HEK293 (cell line): ENCODE measurements around the gene ZEB2.

Experiments used
- CTCF ChIA-PET: fragments of 350-600 bp; formaldehyde crosslinking; extraction: SDS; loops from one replicate; lab custom pipeline; 2021; ENCODE audit warnings: antibody characterized with exemption; lab: Yijun Ruan, JAX
- POLR2A ChIA-PET: fragments of 300-600 bp; formaldehyde crosslinking; extraction: SDS; loops from one replicate; lab custom pipeline; 2020; ENCODE audit warnings: antibody characterized with exemption, inconsistent platforms; lab: Yijun Ruan, JAX
- H3K27ac ChIP-seq: fragments of 200-500 bp; sonication (Bioruptor generic); 2 replicates; pipeline ENCODE4 v1.5.1; 2014; ENCODE audit warnings: low read depth, low read length, control low read depth, inconsistent platforms; ENCODE audit errors: extremely low read depth
- H3K36me3 ChIP-seq, 2 experiments: fragments of 200-500 bp in 1 of 2; sonication (Bioruptor generic) in 1 of 2; 1 replicate in 1 of 2; 2 replicates in 1 of 2; pipeline ENCODE4 v1.5.1; 2014 to 2017; ENCODE audit warnings: inconsistent platforms in 2 of 2, low read length in 2 of 2; ENCODE audit not compliant: control insufficient read depth in 2 of 2, insufficient read depth in 1 of 2
- H3K4me1 ChIP-seq: fragments of 200-500 bp; sonication (Bioruptor generic); 2 replicates; pipeline ENCODE4 v1.5.1; 2014; ENCODE audit warnings: mild to moderate bottlenecking, low read length, inconsistent platforms; ENCODE audit not compliant: control insufficient read depth, insufficient read depth
- H3K4me3 ChIP-seq: 2 replicates; pipeline ENCODE4 v1.5.1; 2011; ENCODE audit warnings: low read depth, mild to moderate bottlenecking, control low read depth, low read length, moderate library complexity
- H3K9me3 ChIP-seq: fragments of 200-500 bp; sonication (Bioruptor generic); 2 replicates; pipeline ENCODE4 v1.5.1; 2014; ENCODE audit warnings: low read depth, low read length, inconsistent platforms; ENCODE audit not compliant: control insufficient read depth, insufficient read depth
- EGR2 ChIP-seq: fragments of 450-650 bp; formaldehyde crosslinking; IDR thresholded peaks from 2 replicates; pipeline ENCODE4 v1.5.1; 2016; ENCODE audit warnings: low read depth, missing biosample characterization, missing genetic modification characterization
- GLIS2 ChIP-seq: fragments of 450-650 bp; formaldehyde crosslinking; IDR thresholded peaks from 2 replicates; pipeline ENCODE4 v1.5.1; 2016; ENCODE audit warnings: missing biosample characterization, missing genetic modification characterization
- HIC1 ChIP-seq: fragments of 450-650 bp; formaldehyde crosslinking; IDR thresholded peaks from 2 replicates; pipeline ENCODE4 v1.5.1; 2016; ENCODE audit warnings: missing biosample characterization, missing genetic modification characterization
- IKZF3 ChIP-seq: fragments of 450-650 bp; IDR thresholded peaks from 2 replicates; pipeline ENCODE4 v1.5.0; 2018; ENCODE audit warnings: missing biosample characterization, mild to moderate bottlenecking, missing genetic modification characterization, moderate library complexity
- KLF9 ChIP-seq: fragments of 450-650 bp; formaldehyde crosslinking; IDR thresholded peaks from 2 replicates; pipeline ENCODE4 v1.5.1; 2016; ENCODE audit warnings: missing biosample characterization, missing genetic modification characterization, low read depth
- PRDM2 ChIP-seq: fragments of 450-650 bp; formaldehyde crosslinking; IDR thresholded peaks from 2 replicates; pipeline ENCODE4 v1.5.1; 2016; ENCODE audit warnings: missing biosample characterization, missing genetic modification characterization, borderline replicate concordance
- TRIM28 ChIP-seq: IDR thresholded peaks from 2 replicates; pipeline ENCODE4 v1.6.1; 2011; ENCODE audit warnings: low read length, control low read depth, borderline replicate concordance
- ZFP3 ChIP-seq: fragments of 450-650 bp; formaldehyde crosslinking; IDR thresholded peaks from 2 replicates; pipeline ENCODE4 v1.5.1; 2016; ENCODE audit warnings: low read depth, missing biosample characterization, missing genetic modification characterization
- ZNF155 ChIP-seq: fragments of 450-650 bp; formaldehyde crosslinking; IDR thresholded peaks from 2 replicates; pipeline ENCODE4 v1.5.1; 2016; ENCODE audit warnings: missing biosample characterization, missing genetic modification characterization
- ZNF174 ChIP-seq: fragments of 450-650 bp; formaldehyde crosslinking; IDR thresholded peaks from 2 replicates; pipeline ENCODE4 v1.5.0; 2017; ENCODE audit warnings: missing biosample characterization, mild to moderate bottlenecking, missing genetic modification characterization
- ZNF341 ChIP-seq: fragments of 450-650 bp; formaldehyde crosslinking; IDR thresholded peaks from 2 replicates; pipeline ENCODE4; 2016; ENCODE audit warnings: low read depth, missing biosample characterization, missing genetic modification characterization
- ZNF48 ChIP-seq: fragments of 450-650 bp; formaldehyde crosslinking; IDR thresholded peaks from 2 replicates; pipeline ENCODE4 v1.5.1; 2016; ENCODE audit warnings: missing biosample characterization, missing genetic modification characterization
- ZNF571 ChIP-seq: fragments of 450-650 bp; formaldehyde crosslinking; IDR thresholded peaks from 2 replicates; pipeline ENCODE4 v1.5.0; 2017; ENCODE audit warnings: missing biosample characterization, missing genetic modification characterization
- ZNF660 ChIP-seq: fragments of 450-650 bp; IDR thresholded peaks from 2 replicates; pipeline ENCODE4 v1.5.1; 2018; ENCODE audit warnings: missing biosample characterization, mild to moderate bottlenecking, missing genetic modification characterization
- TF ChIP-seq, protein P1 (sequence below): fragments of 450-650 bp; formaldehyde crosslinking; IDR thresholded peaks from 2 replicates; pipeline ENCODE4 v1.5.1; 2017; ENCODE audit warnings: missing biosample characterization, missing genetic modification characterization
- TF ChIP-seq, protein P2 (sequence below): sonication (generic); formaldehyde crosslinking; IDR thresholded peaks from 2 replicates; pipeline ENCODE4 v1.8.1; 2022; ENCODE audit warnings: mild to moderate bottlenecking, moderate library complexity, missing genetic modification reagents

The ZEB2 gene

DNA sequence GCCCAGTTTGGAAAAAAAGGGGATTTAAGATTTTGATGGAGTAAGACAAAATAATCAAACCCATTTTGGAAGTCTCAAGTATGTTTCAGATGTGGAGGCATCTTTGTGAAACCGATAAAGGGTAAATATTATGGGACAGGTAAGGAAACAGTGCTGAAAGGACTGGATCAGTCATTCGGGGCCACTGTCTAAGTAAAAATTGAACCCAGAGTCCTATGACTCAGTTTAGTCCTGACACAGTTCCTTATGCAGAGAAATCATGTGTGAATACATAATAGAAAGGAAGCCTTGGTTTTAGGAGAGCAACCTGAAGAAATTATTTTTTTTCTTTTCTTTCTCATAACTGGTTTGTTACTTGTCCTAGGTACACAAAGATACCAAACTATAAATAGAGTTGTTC is 15.4 kb upstream of the ZEB2 start (continued):
- TF ChIP-seq, protein P1, sequence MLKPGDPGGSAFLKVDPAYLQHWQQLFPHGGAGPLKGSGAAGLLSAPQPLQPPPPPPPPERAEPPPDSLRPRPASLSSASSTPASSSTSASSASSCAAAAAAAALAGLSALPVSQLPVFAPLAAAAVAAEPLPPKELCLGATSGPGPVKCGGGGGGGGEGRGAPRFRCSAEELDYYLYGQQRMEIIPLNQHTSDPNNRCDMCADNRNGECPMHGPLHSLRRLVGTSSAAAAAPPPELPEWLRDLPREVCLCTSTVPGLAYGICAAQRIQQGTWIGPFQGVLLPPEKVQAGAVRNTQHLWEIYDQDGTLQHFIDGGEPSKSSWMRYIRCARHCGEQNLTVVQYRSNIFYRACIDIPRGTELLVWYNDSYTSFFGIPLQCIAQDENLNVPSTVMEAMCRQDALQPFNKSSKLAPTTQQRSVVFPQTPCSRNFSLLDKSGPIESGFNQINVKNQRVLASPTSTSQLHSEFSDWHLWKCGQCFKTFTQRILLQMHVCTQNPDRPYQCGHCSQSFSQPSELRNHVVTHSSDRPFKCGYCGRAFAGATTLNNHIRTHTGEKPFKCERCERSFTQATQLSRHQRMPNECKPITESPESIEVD (tag by site-specific recombination), result no peak
- TF ChIP-seq GLIS2 (tag by site-specific recombination) (no peak), TRIM28 (no peak), ZNF174 (no peak), EGR2 (tag by site-specific recombination) (no peak), PRDM2 (tag by site-specific recombination) (no peak)
- TF ChIP-seq, all 188 proteins: peak for 0

DNA sequence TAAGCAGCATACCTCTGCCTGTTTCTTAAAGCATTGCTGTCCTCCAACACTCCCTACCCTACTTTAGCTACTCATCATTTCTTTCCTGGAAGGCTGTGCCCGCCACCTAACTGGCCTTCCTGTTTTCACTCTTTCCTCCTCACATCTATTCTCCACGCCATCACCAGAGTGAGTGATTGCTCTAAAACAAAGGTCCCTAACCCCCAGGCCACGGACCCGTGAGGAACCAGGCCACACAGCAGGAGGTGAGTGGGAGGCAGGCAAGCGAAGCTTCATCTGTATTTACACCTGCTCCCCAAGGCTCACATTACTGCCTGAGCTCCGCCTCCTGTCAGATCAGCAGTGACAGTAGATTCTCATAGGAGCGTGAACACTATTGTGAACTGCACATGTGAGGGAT is 13.3 kb upstream of the ZEB2 start:
- POLR2A ChIA-PET, result no interaction called here
- CTCF ChIA-PET, result interaction anchor here (0.6 to 1.2 kb wide), 2 partner anchors 8 to 1695 kb away, joined by 4 read pairs; no protein-coding TSS in a partner anchor

More for the DNA sequence above, 13.3 kb upstream of the ZEB2 start:
- no peaks in the 10 kb centered on the region for H3K36me3 ChIP-seq
- H3K27ac ChIP-seq, result no peak overlapping the region
- H3K4me1 ChIP-seq, result no peaks in the 10 kb centered on the region
- TF ChIP-seq ZNF155 (tag by site-specific recombination), result no peak
- TF ChIP-seq ZNF660, result no peak
- no peak for TF ChIP-seq ZNF341 (tag by site-specific recombination)
- no peak for TF ChIP-seq HIC1 (tag by site-specific recombination)
- TF ChIP-seq ZNF571 (tag by site-specific recombination), result no peak
- no peak for TF ChIP-seq KLF9 (tag by site-specific recombination)
- TF ChIP-seq, protein P2, sequence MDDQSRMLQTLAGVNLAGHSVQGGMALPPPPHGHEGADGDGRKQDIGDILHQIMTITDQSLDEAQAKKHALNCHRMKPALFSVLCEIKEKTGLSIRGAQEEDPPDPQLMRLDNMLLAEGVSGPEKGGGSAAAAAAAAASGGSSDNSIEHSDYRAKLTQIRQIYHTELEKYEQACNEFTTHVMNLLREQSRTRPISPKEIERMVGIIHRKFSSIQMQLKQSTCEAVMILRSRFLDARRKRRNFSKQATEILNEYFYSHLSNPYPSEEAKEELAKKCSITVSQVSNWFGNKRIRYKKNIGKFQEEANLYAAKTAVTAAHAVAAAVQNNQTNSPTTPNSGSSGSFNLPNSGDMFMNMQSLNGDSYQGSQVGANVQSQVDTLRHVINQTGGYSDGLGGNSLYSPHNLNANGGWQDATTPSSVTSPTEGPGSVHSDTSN (CRISPR knock-in tag), result no peak
- TF ChIP-seq IKZF3 (tag by site-specific recombination), result no peak
- no peak for TF ChIP-seq ZFP3 (tag by site-specific recombination)
- TF ChIP-seq ZNF48 (tag by site-specific recombination), result no peak
- no peaks in the 10 kb centered on the region for H3K9me3 ChIP-seq
- no peak overlapping the region for H3K4me3 ChIP-seq
